GM12874 (cell line): ENCODE data around the gene MMP19.
A peak's percentile ranks its signal among the peaks of the same experiment; 100 is the strongest.

Experiments
- CTCF ChIP-seq: IDR thresholded peaks from 2 replicates; pipeline ENCODE4 v1.5.1; 2011; ENCODE audit warnings: low read depth, mild to moderate bottlenecking, control low read depth, low read length, moderate library complexity; ENCODE audit not compliant: insufficient read depth

The MMP19 gene

GRCh38 chr12:55797550-55797949 lies 45.2 kb downstream of the MMP19 start:
- no peak for TF ChIP-seq CTCF

GRCh38 chr12:55797068-55797467 lies 45.7 kb downstream of the MMP19 start:
- TF ChIP-seq CTCF, result 0 out of 2 replicates have a peak, but pooled peaks have one; percentile 21

GRCh38 chr12:55795950-55796349 lies 46.8 kb downstream of the MMP19 start:
- no peak for TF ChIP-seq CTCF

GRCh38 chr12:55789893-55790292 lies 52.8 kb downstream of the MMP19 start:
- TF ChIP-seq CTCF, result no peak

GRCh38 chr12:55789171-55789570 lies 53.6 kb downstream of the MMP19 start:
- no peak for TF ChIP-seq CTCF

GRCh38 chr12:55788546-55788945 lies 54.2 kb downstream of the MMP19 start:
- TF ChIP-seq CTCF, result no peak
